NCI-H748 treated with DMSO at 0.1 percent for 48 hours (cell line): ENCODE data around the gene DGUOK.
"Not testable (repeated sequence)": the region's sequence is repeated elsewhere in the genome, so short reads cannot be mapped to it uniquely, and the experiment has no call there.

Experiments used
- DNase-seq: peaks from one replicate; lab custom pipeline; 2025; lab: John Stamatoyannopoulos, UW

DGUOK gene

DNA sequence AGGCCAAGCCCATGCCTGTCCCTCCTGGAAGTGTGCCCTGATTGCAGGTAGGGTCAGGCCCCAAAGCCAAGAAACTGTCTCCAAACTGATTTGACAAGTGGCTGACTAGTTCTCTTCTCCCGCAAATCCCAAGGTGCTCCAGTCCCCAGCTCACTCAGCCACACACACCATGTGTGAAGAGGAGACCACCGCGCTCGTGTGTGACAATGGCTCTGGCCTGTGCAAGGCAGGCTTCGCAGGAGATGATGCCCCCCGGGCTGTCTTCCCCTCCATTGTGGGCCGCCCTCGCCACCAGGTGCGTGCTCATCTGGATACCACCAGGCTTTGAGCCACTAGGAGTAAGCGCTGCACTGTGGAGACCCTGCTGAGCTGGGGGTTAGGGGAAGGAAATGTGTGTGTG lies 25.5 kb upstream of the DGUOK start:
- no peak for DNase-seq

GRCh38 chr2:73902284-73902683 lies 24.4 kb upstream of the DGUOK start:
- DNase-seq, result no peak

DNA sequence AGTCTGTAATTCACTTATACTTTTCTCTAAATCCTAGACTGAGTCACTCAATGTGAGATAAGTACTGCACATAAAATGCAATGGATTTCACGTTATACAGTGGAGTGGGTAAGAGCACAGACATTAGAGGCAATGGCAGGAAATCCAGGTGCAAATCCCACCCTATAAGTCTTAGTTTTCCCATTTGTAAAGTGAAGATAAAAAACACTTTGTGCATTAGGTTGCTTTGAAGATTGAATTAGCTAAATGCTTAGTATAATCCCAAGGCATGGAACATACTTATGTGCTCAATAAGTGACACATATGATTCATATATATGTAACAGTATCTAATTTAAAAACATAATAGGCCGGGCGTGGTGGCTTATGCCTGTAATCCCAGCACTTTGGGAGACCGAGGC lies 23.4 kb upstream of the DGUOK start:
- no peak for DNase-seq

DNA sequence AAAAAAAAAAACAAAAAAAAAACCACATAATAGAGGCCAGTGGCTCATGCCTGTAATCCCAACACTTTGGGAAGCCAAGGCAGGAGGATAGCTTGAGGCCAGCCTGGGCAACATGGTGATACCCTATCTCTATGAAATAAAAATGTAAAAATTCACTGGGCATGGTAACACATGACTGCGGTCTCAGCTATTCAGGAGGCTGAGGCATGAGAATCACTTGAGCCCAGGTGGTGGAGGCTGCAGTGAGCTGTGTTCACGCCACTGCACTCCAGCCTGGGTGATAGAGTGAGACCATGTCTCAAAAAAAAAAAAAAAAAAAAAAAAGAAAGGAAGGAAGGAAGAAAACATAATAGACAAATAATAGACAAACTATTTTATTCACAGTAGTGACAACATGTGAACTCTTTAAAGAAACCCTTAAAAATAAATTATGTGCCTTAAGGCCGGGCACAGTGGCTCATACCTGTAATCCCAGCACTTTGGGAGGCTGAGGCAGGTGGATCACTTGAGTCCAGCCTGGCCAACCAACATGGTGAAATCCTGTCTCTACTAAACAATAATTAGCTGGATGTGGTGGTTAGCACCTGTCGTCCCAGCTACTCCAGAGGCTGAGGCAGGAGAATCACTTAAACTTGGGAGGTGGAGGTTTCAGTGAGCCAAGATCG lies 22.6 kb upstream of the DGUOK start:
- not testable (repeated sequence) for DNase-seq

DNA sequence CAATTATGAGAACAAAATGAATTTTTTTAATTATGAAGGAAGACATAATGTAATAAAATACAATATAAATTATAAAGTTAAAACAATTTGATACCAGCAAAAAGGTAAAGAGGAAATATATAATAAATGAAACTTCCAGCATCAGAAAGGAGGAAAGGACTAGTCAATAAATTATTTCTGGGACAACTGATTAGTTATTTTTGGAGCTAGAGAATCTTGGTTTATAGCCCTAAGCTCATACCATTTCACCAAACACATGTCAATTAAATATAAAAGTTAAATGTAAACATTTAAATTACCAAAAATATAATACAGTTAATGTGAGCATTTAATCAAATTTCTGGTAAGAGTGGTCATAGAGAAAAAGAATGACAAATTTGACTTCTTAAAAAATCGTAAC lies 21.7 kb upstream of the DGUOK start:
- DNase-seq, result no peak

DNA sequence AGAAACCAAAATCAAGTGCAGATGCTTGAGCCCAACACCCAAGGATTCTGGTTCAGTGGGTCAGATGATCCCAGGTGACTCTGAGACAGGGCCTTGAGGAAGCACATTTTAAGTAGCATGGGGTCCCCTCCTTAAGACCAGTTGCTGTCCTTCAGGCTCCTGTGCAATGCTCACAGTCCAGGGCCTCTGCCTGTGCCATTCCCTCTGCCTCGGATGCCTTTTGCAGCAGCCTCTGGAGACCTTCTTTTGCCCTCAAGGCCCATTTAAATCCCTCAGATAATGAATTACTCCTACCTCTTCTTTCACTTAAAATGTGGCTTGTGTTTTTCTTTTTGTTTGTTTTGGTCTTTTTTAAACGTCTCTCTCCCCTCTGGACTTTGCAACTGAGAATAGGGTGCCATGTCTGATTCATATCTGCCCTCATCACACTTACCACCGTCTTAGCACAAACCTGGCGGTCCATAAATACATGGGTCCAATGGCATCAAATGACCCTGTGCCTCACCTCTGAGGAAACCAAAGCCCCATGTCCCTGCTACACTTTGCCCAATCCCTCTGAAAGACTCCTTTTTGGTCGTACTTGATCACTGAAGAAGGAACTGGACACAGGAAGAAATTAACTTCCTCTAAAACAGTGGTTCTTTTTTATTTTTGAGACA lies 19.7 kb upstream of the DGUOK start:
- no peak for DNase-seq

DNA sequence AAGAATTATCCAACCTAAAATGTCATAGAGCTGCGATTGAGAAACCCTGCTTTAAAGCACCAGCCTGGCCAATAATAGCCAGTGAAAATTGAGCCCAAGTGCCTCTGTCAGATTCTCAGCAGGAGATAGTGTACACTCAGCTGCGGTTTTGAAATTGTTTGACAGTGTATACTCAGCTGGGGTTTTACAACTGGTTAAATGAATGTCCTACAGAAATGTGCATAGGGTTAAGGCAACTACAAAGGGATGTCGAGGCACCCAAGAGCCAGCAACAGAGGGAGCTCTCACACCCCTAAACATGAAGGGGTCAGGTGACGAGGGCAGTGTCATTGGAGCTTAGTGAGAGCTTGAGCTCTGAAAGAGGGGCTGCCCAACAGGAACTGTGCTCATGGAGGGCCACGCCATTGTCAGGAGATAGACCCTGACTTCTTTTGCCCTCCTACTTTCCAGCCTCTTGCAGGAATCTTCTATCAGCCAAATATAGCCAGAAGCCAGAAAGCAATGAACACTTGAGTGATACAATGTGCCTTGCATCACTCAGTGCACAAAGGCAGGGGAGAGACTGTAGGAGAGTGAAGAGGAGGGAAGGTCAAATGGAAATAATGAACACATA lies 18.7 kb upstream of the DGUOK start:
- DNase-seq, result peak; percentile 78

DNA sequence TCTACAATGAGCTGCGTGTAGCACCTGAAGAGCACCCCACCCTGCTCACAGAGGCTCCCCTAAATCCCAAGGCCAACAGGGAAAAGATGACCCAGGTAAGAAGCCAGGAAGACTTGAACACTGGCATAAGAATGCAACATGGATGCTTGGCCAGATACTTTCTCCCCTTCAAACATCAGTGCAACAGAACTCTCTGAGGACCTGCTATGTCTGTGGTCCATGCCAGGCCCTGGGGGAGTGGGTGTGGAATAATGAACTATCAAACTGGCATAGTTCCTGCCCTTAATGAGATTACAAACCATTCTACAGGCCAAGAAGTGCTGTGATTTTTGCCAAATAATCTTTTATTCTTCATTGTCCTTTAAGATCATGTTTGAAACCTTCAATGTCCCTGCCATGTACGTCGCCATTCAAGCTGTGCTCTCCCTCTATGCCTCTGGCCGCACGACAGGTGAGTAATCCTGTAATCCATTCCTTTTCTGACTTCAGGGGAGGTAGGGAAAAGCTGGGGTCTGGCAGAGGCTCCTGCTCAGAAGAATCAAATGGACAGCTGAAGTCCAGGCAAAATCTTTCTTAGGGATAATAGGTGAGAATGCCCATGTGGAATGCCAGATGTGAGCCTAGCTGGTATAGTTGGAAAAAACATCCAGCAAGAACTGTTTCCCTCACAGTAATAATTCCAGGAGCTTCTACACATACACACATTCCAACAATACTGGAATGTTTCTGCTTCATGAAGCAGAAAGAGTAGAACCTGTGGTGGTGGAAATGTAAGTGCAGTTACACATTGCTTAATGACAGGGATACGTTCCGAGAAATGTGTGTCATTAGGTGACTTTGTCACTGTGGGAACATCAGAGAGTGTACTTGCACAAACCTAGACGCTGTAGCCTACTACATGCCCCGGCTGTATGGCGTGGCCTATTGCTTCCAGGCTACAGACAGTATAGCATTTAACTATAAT lies 17.7 kb upstream of the DGUOK start:
- DNase-seq, result no peak

DNA sequence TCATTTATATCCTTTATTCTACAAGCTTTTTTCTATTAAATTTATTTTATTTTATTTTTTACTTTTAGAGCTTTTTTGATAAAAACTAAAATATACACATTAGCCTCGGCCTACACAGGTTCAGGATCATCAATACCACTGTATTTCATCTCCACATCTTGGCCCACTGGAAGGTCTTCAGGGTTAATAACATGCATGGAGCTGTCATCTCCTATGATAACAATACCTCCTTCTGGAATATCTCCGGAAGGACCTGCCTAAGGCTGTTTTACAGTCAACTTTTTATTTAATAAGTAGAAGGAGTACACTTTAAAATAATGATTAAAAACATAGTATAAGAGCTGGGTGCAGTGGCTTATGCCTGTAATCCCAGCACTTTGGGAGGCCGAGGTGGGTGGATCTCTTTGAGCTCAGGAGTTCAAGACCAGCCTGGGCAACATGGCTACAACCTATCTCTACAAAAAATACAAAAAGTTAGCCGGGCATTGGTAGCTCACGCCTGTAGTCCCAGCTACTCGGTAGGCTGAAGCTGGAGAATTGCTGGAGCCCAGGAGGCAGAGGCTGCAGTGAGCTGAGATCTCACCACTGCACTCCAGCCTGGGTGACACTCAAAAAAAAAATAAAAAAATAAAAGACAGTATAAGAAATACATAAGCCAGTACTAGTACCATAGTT lies 15.7 kb upstream of the DGUOK start:
- no peak for DNase-seq

DNA sequence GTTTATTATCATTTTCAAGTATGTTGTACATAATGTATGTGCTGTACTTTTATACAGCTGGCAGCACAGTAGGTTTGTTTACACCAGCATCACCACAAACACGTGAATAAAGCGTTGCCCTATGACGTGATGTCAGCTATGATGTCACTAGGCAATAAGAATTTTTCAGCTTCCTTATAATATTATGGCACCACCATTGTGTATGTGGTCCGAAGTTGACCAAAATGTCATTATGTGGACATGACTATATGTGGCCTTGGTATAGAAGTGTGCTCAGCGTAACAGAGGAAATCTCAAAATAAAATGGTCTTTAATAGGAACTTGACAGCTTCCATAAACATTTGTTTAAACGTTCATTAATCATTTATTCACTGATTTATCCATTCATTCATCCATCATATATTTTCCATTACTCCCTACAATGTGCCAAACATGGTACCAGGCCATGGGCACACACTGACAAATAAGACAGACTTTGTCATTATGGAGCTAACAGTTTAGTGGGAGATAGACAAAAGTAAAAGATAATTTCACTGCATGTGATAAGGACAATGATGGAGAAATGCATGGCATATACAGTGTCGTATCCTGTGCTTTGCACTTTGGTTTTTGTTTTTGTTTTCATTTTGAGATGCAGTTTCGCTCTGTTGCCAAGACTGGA lies 15.0 kb upstream of the DGUOK start:
- no peak for DNase-seq

DNA sequence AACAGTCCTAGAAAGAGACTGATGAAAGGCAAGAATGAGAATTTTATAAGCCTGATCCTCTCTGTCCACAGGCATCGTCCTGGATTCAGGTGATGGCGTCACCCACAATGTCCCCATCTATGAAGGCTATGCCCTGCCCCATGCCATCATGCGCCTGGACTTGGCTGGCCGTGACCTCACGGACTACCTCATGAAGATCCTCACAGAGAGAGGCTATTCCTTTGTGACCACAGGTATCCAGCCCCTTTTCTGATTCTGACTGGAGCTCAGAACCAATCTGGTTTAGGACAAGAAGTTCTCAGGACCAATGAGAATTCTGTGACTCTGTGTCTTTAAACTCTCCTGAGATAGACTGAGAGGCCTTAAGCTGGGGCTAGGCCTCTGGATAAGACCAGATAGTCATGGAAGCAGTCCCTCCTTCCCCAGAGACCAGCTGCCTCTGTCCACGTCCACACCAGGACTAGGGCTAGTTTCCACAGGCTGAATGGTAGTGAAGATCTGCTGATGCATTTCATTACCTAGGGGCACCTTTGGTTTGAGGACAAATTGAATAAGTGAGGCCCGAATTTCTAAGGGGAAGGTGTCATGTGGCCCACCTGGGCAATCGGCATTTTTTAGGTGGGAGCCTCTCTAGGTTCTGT lies 13.1 kb upstream of the DGUOK start:
- DNase-seq, result no peak

GRCh38 chr2:73914667-73915066 lies 12.0 kb upstream of the DGUOK start:
- no peak for DNase-seq

GRCh38 chr2:73915437-73915993 lies 11.2 kb upstream of the DGUOK start:
- no peak for DNase-seq

GRCh38 chr2:73916666-73917065 lies 10.0 kb upstream of the DGUOK start:
- DNase-seq, result no peak

GRCh38 chr2:73917296-73917695 lies 9.4 kb upstream of the DGUOK start:
- DNase-seq, result no peak

DNA sequence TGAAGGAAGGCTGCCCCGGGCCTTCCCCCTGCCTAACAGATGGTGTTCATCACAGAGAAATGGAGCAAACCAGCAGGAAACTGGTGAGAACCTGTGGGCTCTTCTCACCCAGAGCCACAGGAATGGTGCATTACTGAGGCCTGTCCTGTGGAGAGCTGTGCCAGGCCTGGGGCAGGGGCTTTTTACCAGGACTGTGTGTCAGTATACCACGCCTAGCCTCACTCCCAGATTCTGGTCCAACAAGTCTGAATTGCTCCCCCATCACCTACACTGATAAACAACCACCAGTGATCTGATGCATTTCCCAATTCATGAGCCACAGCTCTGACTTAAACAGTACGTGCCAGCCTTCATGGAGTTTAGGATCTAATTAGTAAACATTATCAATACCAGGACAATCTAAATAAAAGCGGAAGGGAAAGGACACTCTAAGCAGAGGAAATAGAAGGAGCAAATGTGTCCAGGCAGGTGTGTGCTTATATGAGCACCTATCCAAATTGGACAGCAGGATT lies 8.9 kb upstream of the DGUOK start:
- no peak for DNase-seq

DNA sequence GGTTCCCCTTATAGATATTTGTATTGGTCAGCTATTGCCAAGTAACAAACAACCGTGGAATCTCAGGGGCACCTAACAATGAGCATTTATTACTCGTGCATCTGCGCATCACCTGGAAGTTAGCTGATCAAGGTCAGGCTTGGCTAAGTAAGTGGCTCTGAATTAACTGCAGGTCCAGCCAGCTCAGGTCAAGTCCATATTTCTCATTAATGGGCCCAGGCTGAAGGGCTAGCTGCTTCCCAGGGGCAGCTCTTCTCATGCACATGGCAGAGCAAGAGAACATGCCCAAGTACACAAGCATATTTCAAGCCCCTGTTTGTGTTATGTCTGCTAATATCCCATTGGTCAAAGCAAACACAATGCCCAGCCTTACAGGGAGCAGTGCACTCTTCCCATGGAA lies 7.8 kb upstream of the DGUOK start:
- DNase-seq, result no peak

DNA sequence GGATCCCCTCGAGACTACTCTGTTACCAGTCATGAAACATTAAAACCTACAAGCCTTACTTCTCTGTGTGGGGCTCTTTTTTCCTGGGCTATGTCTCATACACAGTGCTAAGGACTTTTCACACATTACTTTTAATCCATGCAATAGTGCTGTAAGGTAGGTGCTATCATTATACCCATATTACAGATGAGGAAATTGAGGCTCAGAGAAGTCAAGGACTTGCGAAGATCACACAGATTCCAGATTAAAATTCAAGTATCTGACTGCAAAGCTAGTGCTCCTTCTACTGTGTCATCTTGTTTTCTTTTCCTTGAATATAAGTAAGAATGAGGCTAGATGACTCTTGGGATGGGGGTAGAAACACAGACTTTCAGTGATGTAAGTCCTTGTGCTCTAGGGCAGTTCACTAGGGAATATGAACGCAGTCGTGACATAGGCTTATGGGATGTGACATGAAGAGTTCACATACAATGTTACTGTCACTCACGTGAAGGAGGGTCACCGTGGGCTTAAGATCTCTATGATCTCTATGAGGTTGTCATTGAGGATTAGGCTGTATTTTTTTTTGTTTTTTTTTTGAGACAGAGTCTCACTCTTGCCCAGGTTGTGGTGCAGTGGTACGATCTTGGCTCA lies 7.0 kb upstream of the DGUOK start:
- DNase-seq, result no peak

GRCh38 chr2:73920577-73921545 lies 5.8 kb upstream of the DGUOK start:
- DNase-seq, result no peak
